ENCODE results near the gene TOX2. TPM values are rescaled to one million over a fixed set of nuclear protein-coding genes. Genes with fewer than 3 reads are reported as not detected.

The TOX2 gene
- total RNA-seq, 1 donor from 2014 or later: 0.16 TPM

- Mint-ChIP-seq H3K9me3 (ENCODE audit: unreplicated experiment) (peaks cover under 1% of the 10 kb centered on the region), H3K27me3 (ENCODE audit: low read depth, unreplicated experiment) (peaks cover 37% of the 10 kb centered on the region), H3K27ac (ENCODE audit: unreplicated experiment) (no peak overlapping the region), H3K4me1 (ENCODE audit: low read depth, unreplicated experiment) (peaks cover under 1% of the 10 kb centered on the region), H3K4me3 (ENCODE audit: unreplicated experiment) (no peak overlapping the region), H3K36me3 (ENCODE audit: low read depth, unreplicated experiment) (no peaks in the 10 kb centered on the region)
- Histone ChIP-seq H2AFZ (ENCODE audit: low read depth, low read length) (no peak overlapping the region), H4K20me1 (ENCODE audit: insufficient read depth, low read length) (peaks cover 17% of the 10 kb centered on the region), H3K79me2 (ENCODE audit: insufficient read depth, low read length) (no peaks in the 10 kb centered on the region), H3K27ac (ENCODE audit: low read depth, low read length) (no peak overlapping the region), H3K9me3 (ENCODE audit: insufficient read depth, low read depth, low read length) (no peaks in the 10 kb centered on the region), H3K4me1 (ENCODE audit: insufficient read depth, low read length) (peaks cover 7% of the 10 kb centered on the region), H3K4me2 (ENCODE audit: low read length) (no peak overlapping the region), H3K36me3 (ENCODE audit: insufficient read depth, low read length) (no peaks in the 10 kb centered on the region), H3K4me3 (ENCODE audit: insufficient read depth, low read depth, low read length) (no peak overlapping the region), H3K27me3 (ENCODE audit: insufficient read depth, low read length) (peaks cover 2% of the 10 kb centered on the region), H3K9ac (ENCODE audit: low read length) (no peak overlapping the region)
- no peak for FAIRE-seq
- no peak for DNase-seq (ENCODE audit: low read depth)
- TF ChIP-seq CTCF (IDR thresholded peaks at IDR 0.05; ENCODE audit: insufficient read depth, low read depth, low read length) (no peak), EZH2 (IDR thresholded peaks at IDR 0.05; ENCODE audit: insufficient read depth, low read length) (no peak)
Observed at GRCh38 chr20:43961541-43962471, 47.2 kb downstream of the TOX2 start.

GRCh38 chr20:43962530-43962929 is 47.9 kb downstream of the TOX2 start:
- FAIRE-seq: no peak

More at GRCh38 chr20:43962530-43962929, 47.9 kb downstream of the TOX2 start:
- H3K27ac Mint-ChIP-seq (ENCODE audit: unreplicated experiment): no peak overlapping the region
- no peak for DNase-seq (ENCODE audit: low read depth)
- H3K27me3 Mint-ChIP-seq (ENCODE audit: low read depth, unreplicated experiment): peaks cover 37% of the 10 kb centered on the region
- Histone ChIP-seq H3K27me3 (ENCODE audit: insufficient read depth, low read length) (peaks cover 2% of the 10 kb centered on the region), H2AFZ (ENCODE audit: low read depth, low read length) (no peak overlapping the region), H3K9ac (ENCODE audit: low read length) (no peak overlapping the region), H3K36me3 (ENCODE audit: insufficient read depth, low read length) (no peaks in the 10 kb centered on the region), H3K4me1 (ENCODE audit: insufficient read depth, low read length) (peaks cover 7% of the 10 kb centered on the region), H3K27ac (ENCODE audit: low read depth, low read length) (no peak overlapping the region), H3K4me3 (ENCODE audit: insufficient read depth, low read depth, low read length) (no peak overlapping the region), H4K20me1 (ENCODE audit: insufficient read depth, low read length) (peaks cover 17% of the 10 kb centered on the region), H3K9me3 (ENCODE audit: insufficient read depth, low read depth, low read length) (no peaks in the 10 kb centered on the region), H3K79me2 (ENCODE audit: insufficient read depth, low read length) (no peaks in the 10 kb centered on the region), H3K4me2 (ENCODE audit: low read length) (no peak overlapping the region)
- no peak for TF ChIP-seq CTCF (IDR thresholded peaks at IDR 0.05; ENCODE audit: insufficient read depth, low read depth, low read length)
- TF ChIP-seq EZH2 (IDR thresholded peaks at IDR 0.05; ENCODE audit: insufficient read depth, low read length): no peak
- no peaks in the 10 kb centered on the region for H3K4me1 Mint-ChIP-seq (ENCODE audit: low read depth, unreplicated experiment)
- no peaks in the 10 kb centered on the region for H3K9me3 Mint-ChIP-seq (ENCODE audit: unreplicated experiment)
- H3K36me3 Mint-ChIP-seq (ENCODE audit: low read depth, unreplicated experiment): no peaks in the 10 kb centered on the region
- no peak overlapping the region for H3K4me3 Mint-ChIP-seq (ENCODE audit: unreplicated experiment)
